Caki2 (cell line): ENCODE results near the gene PTPRR. TPM values are rescaled to one million over a fixed set of nuclear protein-coding genes. Genes with fewer than 3 reads are reported as not detected.

ENCODE experiments used
- DNase-seq: peaks from one replicate; pipeline ENCODE4 v3.0.0-alpha.2; 2015; ENCODE audit warnings: low read depth
- in situ Hi-C: cut with HindIII; loops from 2 replicates; pipeline ENCODE4 v1.10.0; 2016; ENCODE audit warnings: low sequenced_read_pairs, low pct_unique_long_range_greater_than_20kb, mixed read lengths
- total RNA-seq: library from RNA; depleted of rRNA; stranded (reverse); fragments of >200 nt; shearing (Covaris generic); gene quantifications from 2 replicates; pipeline ENCODE4 v1.2.3, GENCODE V29; 2014; ENCODE audit warnings: low replicate concordance

Gene PTPRR
- total RNA-seq, 1 experiment from 2014 or later: 22.3 TPM

DNA sequence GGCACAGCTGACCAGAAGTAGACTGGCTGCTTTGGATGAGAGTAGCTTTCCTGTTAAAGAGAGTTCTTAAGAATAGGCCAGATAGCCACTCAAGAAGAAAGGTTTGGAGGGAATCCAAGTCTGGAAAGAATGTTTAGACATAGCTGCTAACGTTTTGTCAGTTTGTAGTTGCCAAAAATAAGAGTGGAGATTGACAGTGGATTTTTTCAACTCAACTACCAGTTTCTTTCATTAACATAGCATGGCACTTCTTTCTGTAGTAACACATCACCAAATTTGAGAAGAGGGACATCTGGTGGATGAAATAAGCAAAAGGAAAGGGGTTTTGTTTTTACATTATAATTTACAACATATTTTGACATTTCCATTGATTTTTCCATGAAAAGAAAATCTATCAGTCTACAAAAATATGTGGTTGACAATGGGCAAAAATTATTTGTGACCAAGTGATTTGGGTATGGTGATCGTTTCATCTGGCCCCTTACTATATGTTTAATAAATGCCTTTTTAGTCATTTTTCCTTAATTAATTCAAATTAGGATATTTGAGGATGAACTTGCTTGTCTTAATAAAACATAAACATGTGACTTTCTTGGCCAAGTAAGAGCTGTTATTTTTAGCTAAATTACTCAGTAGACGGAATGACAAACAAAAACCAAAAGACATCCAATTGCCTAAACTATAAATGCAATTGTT lies 71.1 kb downstream of the PTPRR start:
- peak; percentile 81 for DNase-seq
- in situ Hi-C loops: no loop called here

DNA sequence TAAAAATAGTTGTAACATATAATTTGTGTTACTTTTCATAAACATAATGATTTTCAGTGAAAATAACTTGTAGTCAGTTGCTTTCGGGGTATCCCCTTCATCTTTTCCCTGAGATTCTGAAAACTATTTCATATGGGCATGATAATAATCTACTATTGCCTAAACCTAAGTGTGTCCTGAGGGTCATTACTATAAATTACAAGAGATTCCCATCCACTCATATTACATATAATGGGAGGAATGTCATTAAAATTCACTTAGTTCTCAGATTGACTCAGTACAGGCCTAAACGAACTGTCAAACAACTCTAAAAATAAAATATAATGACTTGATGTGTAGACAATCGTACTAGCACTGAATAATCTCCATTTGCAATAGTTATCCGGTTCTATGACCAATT lies 72.7 kb downstream of the PTPRR start:
- in situ Hi-C loops: no loop called here

GRCh38 chr12:70845268-70845667 lies 75.3 kb downstream of the PTPRR start:
- in situ Hi-C loops: no loop called here
- DNase-seq: no peak

More for the DNA sequence above, 72.7 kb downstream of the PTPRR start:
- no peak for DNase-seq

DNA sequence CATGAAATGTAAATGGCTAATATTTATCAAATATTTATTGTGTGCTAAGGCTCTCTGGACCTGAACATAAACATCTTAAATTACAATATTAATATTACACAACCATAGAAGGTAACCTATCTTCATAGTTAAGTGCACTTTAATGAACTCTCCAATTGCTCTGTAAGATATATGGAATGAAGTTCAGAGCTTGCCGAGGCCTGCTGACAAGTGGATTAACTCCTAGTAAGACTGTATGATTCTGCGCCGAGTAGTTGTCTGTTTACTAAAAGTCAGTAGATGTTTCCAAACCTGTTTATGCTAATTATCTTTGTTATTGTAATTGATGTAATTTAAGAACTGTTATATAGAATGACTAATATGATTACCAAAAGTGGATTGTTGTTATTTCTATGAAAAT lies 77.2 kb downstream of the PTPRR start:
- no peak for DNase-seq
- in situ Hi-C loops: no loop called here

GRCh38 chr12:70842942-70843341 lies 77.6 kb downstream of the PTPRR start:
- DNase-seq: no peak
- in situ Hi-C loops: no loop called here

DNA sequence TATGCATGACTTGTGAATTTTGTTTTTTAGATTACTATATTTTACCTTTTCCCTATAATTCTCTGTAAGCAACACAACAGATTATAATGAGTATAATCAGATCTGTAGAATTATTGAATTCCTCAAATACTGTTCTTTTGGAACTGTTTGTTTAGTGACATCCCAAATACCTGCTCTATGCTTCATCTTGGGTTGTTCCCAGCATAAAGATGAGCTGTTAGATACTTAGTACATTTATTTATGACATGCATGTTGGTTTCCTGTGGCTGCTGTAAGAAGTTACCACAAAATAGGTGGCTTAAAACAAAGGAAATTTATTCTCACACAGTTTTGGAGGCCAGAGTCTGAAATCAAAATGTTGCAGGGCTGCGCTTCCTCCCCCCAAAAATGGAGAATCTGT lies 78.4 kb downstream of the PTPRR start:
- in situ Hi-C loops: no loop called here

GRCh38 chr12:70840656-70841350 lies 79.7 kb downstream of the PTPRR start:
- in situ Hi-C loops: no loop called here
- DNase-seq: no peak

More for the DNA sequence above, 78.4 kb downstream of the PTPRR start:
- DNase-seq: no peak

DNA sequence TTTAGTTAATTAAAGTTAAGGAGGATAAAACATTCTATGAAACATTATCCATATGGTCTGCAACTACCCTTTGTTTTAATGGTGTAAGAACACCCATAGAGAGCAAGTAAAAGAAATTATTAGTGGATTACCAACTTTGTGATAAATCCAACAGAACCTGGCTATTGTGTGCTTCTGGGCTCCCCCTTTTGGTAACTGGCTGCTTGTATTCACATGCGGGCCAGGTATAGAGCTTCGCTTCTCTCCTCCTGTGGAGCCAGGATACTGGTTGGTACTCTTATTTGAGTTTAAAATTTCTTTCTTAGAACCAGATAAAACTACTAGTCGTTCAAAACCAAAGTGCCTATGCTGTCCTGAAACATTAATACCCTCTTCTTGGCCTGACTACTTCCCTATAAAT lies 81.0 kb downstream of the PTPRR start:
- in situ Hi-C loops: no loop called here
- DNase-seq: no peak

- in situ Hi-C loops: no loop called here
Observed at GRCh38 chr12:70838127-70838526, 82.4 kb downstream of the PTPRR start.

DNA sequence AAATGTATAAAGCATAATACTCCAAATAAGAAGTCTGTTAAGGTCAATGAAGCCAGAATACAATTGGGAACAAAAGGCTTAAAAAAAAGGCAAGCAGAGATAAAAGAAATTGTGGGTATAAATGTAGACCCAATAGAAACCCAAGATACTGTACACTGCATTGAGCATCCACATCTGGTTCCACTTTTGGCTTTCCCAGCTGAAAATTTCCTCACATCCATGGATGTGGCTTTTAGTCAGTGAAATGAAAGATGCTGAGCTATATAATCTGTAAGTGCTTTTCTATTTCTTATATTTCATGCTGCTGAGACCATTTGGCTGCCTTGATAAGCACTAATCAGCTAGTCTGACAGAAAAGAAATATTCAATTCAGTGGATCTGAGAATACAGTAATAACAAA lies 83.5 kb downstream of the PTPRR start:
- DNase-seq: no peak
- in situ Hi-C loops: no loop called here

More at GRCh38 chr12:70838127-70838526, 82.4 kb downstream of the PTPRR start:
- no peak for DNase-seq

GRCh38 chr12:70835948-70836347 lies 84.6 kb downstream of the PTPRR start:
- DNase-seq: no peak

GRCh38 chr12:70831543-70831942 lies 89.0 kb downstream of the PTPRR start:
- in situ Hi-C loops: no loop called here
- DNase-seq: no peak

More at GRCh38 chr12:70835948-70836347, 84.6 kb downstream of the PTPRR start:
- in situ Hi-C loops: no loop called here

GRCh38 chr12:70830221-70831061 lies 90.1 kb downstream of the PTPRR start:
- DNase-seq: no peak
- in situ Hi-C loops: no loop called here

DNA sequence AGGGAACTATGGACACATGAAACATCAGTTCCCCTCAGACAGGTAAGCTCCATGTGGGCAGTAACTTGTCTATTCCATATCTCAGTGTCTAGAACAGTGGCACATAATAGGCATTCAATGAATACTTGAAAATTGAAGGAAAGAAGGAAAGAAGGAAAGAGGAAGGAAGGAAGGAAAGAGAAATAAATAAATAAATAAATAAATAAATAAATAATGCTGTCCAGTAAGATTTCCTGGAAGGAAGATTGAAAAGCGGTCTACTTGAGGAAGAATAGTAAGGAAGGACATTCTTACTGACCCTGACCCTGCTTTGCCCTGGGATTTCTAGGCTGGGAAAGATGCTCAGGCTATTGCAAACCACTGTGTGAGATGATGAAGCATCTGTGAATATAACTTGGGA lies 91.5 kb downstream of the PTPRR start:
- in situ Hi-C loops: no loop called here
- DNase-seq: no peak

GRCh38 chr12:70828351-70828750 lies 92.2 kb downstream of the PTPRR start:
- in situ Hi-C loops: no loop called here

GRCh38 chr12:70826156-70826555 lies 94.4 kb downstream of the PTPRR start:
- in situ Hi-C loops: no loop called here
- no peak for DNase-seq

More at GRCh38 chr12:70828351-70828750, 92.2 kb downstream of the PTPRR start:
- no peak for DNase-seq

- in situ Hi-C loops: no loop called here
- no peak for DNase-seq
Observed at GRCh38 chr12:70824511-70824910, 96.0 kb downstream of the PTPRR start.

DNA sequence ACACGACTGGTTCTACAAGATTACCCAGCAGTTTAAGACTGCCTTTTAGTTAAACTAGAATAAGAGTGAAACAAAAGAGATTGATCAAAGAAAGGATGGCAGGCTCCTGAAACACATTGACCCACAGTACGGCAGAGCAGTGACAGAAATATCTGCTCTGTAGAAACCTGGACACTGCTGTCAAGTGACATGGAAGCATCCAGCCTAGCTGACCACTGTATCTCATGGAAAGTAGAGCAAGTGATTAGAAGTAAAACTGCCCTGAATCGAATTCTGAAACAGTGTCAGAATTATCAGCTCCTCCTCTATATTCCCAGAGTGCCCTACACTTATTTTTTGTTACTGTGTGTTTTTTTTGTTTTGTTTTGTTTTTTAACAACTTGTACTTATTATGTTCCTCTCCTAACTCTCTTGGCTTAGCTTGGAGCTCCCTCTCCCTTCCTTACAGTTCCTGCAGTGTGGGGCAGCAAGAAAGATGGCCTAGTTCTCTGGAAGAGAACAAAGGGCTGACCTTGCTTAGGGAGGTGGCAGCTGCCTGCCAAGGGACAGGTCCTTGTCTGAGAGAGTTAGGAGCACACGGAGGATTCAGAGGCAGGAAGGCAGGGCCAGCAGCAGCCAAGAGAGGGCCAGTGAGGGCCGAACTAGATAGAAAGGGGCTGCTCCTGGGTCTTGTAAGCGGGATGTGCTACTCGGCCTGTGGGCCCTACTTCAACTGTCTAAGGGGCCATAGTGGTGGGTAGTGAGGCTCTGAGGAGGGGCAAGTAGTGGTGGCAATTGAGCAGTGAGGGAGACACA lies 97.2 kb downstream of the PTPRR start:
- DNase-seq: peak; percentile 34
- in situ Hi-C loops: no loop called here
